Fibroblast of skin of left quadriceps (primary cell): ENCODE results near the gene NR2F1-AS1.
"Not testable (repeated sequence)": the region's sequence is repeated elsewhere in the genome, so short reads cannot be mapped to it uniquely, and the experiment has no call there.

Source experiments
- DNase-seq, 2 experiments: peaks; one replicate each; pipeline ENCODE4 v3.0.0-alpha.2; 2013; ENCODE audit warnings: low read depth in 2 of 2

Gene NR2F1-AS1

DNA sequence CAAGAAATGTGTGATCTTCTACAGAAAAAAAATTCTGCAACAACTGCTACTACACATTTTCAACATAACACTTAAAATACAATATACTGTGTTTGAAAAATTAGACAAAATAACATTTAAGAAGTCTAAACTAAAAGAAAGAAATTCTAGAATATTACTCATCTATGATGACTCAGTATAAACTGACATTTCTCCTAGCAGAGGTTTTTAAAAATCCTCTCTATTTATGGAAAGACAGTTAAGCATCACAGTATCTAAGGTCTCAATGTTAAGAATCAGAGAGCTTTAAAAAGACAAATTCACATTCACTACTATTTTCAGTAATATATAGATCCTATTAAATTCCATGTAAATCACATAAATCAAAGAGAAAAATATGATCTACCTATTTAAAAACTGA is 61.3 kb downstream of the NR2F1-AS1 start:
- no peak for DNase-seq

DNA sequence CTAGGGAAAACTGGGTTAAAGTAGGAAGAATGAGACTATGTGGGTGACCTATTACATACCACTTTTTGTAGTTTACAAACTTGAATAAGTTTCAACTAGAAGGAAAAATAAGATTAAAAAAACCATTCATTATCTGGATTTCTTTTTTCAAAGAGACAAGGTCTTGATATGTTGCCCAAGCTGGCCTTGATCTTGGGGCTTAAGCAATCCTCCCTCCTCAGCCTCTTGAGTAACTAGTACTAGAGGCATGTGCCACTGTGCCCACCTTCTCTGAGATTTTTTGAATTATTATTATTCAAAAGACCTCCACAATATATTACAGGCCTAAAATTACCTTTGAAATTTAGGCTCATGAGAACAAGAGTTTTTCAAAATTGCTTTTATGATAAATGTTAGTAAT is 63.2 kb downstream of the NR2F1-AS1 start:
- no peak for DNase-seq

DNA sequence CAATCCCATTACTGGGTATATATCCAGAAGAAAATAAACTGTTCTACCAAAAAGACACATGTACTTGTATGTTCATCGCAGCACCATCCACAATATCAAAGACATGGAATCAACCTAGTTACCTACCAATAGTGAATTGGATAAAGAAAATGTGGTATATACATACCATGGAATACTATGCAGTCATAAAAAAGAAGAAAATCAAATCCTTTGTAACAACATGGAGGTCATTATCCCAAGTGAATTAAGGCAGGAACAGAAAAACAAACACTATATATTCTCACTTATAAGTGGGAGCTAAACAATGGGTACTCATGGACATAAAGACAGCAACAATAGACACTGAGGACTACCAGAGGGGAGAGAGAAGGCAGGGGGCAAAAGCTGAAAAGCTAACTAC is 67.7 kb downstream of the NR2F1-AS1 start:
- DNase-seq = no peak

DNA sequence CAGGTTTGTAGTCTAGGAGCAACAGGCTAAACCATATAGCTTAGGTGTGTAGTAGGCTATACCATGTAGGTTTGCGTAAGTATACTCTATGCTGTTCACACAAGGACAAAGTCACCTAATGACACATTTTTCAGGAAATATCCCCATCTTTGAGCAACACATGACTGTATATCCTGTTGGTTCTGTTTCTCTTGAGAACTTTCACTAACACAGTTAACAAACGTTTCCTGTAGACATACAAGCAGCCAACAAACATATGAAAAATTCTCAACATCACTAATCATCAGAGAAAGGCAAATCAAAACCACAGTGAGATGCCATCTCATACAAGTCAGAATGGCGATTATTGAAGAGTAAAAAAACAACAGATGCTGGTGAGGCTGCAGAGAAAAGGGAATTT is 68.2 kb downstream of the NR2F1-AS1 start:
- peak; percentile 53 to 58 for DNase-seq

DNA sequence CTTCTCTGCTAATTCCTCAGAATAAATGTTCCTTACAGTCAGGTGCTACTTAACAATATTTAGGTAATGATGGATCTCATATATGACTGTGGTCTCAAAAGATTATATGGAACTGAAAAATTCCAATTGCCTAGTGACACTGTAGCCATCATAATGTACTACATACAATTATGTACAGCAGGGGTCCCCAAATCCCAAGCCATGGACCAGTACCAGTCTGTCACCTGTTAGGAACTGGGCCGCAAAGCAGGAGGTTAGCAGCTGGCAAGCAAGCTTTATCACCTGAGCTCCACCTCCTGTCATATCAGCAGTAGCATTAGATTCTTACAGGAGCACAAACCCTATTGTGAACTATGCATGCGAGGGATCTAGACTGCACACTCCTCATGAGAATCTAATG is 69.6 kb downstream of the NR2F1-AS1 start:
- DNase-seq = no peak

DNA sequence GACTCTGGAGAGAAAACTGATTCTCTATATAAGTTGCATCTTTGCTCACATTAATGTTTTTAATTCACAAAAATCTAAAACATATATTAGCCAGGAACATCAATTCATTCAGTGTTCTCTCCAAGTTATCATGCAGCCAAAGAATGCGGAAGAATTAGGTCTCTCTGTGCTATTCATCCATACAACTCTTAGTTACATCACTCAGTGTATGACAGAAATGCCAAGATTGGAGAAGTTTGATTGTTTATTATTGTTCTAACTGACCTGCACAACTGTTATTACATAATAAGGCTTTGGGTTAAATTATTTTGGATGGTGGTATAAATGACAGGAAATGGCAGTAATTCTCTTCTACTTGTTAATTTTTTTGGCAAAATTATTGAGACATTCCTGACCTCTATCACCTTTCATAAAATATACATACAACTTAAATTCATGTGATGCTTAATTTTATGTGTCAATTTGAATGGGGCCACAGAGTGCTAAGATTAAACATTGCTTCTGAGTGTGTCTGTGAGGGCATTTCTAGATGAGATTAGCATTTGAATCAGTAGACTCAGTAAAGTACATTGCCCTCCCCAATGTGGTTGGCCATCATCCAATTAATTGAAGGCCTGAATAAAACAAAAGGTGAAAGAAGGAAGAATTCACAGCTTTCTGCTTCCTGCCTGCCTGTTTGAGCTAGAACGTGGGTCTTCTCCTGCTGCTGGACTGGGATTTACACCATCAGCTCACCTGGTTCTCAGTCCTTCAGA is 70.2 kb downstream of the NR2F1-AS1 start:
- no peak for DNase-seq

DNA sequence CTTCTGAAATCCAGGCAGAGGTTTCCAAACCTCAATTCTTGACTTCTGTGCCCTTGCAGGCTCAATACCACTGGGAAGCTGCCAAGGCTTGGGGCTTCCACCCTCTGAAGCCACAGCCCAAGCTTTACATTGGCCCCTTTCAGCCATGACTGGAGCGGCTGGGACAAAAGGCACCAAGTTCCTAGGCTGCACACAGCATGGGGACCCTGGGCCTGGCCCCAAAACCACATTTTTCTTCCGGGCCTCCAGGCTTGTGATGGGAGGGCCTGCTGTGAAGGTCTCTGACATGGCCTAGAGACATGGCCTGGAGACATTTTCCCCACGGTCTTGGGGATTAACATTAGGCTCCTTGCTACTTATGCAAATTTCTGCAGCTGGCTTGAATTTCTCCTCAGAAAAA is 75.5 kb downstream of the NR2F1-AS1 start:
- not testable (repeated sequence) for DNase-seq

DNA sequence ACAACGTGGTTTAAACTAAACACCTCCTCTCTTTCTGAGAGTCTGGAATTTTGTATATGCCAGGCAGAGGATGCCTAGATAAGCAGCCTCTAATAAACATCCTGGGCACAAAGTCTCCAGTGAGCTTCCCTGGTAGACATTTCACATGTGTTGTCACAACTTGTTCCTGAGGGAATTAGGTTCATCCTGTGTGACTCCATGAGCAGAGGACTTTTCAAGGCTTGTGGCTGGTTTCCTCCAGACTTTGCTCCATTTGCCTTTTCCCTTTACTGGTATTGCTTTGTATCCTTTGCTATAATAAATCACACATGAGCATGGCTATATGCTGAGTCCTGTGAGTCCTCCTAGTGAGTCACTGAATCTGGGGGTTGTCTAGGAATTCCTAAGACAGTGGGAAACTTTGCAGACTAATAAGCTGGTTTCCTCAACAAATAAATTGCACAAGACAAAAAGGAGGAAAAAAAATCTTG is 77.4 kb downstream of the NR2F1-AS1 start:
- peak; percentile 86 to 88 for DNase-seq

DNA sequence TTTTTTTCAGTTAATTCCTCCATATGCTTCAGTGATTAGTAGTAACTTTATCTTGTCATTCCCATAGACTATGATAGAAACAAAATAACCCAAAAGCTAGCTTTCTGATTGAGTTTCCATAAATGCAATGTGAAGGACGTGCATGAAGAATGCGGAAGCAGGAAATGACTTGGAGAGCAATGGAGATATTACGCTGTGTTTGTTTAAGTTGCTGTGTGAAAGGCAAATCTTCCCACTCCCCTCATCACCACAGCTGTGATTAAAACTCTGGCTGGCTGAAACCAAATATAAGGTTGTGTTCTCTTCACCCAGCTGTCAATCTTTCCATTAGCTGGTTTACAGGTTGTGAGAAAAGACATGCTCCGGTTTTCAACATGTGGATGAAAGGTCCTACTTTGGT is 83.9 kb downstream of the NR2F1-AS1 start:
- DNase-seq = no peak

DNA sequence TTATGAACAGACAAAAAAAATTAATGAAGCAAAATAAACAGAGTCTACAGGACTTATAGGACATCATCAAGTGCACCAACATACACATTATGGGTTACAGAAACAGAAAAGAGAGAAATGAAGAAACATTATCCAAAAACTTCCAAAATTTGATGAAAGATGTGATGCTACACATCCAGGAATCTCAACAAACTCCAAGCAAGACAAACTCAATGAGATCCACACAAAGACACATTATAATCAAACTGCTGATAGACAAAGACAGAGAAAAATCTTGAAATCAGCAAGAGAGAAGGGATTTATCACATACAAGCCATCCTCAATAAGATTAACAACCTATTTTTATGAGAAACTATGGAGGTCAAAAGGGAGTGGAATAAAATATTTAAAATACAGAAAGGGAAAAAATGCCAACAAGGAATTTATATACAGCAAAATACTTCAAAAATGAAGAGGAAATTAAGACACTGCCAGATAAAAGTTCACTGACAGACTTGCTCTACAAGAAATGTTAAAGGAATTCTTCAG is 101.0 kb downstream of the NR2F1-AS1 start:
- DNase-seq = no peak

DNA sequence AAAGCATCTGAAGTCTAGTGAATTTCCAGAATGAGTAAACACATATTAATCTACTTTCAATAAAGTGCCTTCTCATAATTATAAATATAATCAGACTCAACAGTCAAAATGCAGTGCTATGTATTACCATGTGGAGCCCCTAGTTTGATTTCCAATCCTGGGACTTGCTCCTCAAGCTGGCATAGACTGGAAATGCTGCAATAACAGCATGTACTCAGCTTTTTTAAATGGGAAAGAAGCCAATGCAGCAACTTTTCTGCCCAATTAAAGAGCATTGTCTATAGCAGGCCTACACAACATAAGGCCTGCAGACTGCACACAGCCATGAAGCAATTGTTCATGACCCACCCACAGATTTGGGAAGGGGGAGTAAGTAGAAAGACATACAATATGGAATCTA is 103.2 kb downstream of the NR2F1-AS1 start:
- DNase-seq = no peak

DNA sequence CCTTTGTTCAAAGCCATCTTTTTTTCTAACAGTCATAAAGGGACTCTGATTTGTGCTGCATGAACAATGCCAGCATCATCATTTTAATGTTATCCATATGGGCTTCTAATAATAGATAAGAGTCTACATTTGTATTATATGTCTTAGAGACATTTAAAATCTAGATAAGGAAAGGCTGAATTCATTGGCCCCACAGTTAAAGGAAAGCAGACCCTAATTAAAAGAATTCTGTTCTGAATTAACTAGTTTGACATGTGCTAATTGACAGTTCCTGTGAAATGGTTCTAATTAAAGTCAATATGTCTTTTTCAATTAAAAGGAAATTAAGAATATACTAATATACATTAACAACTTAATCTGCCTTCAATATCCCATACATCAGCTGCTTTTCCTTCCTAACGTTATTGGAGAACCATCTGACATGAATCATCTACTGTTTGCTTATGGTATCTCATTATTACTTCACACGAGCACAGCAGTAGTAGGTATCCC is 104.7 kb downstream of the NR2F1-AS1 start:
- DNase-seq = no peak

DNA sequence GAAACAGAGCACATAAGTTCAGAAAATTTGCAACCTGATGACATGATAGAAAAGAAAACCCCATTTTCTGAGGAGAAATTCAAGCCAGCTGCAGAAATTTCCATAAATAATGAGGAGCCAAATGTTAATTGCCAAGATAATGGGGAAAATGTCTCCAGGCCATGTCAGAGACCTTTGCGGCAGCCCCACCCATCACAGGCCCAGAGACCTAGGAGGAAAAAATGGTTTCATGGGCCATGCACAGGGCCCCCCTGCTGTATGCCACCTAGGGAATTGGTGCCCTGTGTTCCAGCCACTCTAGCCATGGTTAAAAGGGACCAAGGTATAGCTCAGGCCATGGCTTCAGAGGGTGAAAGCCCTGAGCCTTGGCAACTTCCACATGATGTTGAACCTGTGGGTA is 118.1 kb downstream of the NR2F1-AS1 start:
- DNase-seq = no peak

DNA sequence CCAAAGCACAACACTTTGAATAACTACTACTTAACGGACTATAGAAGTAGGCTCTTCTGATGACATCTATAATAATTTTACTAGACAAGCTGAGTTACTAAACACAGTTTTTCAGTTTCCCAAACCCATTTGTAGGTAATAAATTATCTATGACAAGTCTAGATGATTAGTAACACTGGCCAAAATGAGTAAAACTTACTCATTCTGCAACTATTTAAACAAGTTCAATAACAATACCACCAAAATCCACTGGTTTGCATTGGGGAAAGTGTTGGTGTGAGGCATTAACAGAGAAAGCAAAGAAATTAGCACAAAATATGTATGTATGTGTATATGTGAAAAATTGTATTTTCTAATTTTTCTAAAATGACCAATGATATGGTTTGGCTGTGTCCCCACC is 119.3 kb downstream of the NR2F1-AS1 start:
- no peak for DNase-seq

DNA sequence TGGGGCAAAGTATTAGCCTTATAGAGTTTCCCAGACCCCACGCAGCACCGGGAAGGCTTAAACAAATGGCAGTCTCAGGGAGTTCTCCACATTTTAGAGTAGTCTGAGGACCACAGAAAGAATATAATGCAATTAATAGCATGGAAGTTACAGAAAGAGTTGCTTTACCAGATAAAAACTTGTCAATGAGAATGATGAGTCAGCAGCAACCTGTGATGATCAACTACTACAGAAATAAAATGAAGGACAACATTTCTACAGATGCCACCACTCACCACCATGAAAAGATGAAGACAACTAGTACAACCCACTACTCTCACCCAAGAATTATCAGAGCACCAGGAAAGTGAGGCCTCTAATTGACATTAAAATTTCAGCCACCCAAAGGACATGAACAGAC is 120.7 kb downstream of the NR2F1-AS1 start:
- no peak for DNase-seq

DNA sequence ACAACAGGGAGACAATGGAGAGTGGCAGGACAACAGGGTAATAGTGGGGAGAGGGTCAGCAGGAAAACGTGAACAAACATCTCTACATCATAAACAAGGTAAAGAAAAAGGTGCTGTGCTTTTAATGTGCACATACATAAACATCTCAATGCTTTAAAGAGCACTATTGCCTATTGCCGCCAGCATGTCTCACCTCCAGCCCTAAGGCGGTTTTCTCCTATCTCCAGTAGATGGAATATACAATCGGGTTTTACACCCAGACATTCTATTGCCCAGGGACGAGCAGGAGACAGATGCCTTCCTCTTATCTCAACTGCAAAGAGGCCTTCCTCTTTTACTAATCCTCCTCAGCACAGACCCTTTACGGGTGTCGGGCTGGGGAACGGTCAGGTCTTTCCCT is 124.2 kb downstream of the NR2F1-AS1 start:
- not testable (repeated sequence) for DNase-seq

DNA sequence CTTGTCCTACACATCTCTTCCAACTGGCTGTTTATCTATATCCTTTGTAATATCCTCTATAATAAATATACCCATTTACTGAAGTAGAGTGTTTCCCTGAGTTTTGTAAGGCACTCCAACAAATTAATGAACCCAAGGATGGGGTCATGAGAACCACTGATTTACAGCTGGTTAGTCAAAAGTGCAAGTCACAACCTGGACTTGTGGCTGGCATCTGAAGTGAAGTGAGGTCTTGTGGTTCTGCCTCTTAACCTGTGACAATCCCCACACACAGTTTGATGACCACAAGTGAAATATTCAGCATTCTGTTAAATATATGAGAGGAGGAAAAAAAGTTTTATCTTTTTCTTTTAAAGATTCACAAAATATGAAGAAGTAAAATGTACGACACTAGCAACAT is 126.1 kb downstream of the NR2F1-AS1 start:
- no peak for DNase-seq

DNA sequence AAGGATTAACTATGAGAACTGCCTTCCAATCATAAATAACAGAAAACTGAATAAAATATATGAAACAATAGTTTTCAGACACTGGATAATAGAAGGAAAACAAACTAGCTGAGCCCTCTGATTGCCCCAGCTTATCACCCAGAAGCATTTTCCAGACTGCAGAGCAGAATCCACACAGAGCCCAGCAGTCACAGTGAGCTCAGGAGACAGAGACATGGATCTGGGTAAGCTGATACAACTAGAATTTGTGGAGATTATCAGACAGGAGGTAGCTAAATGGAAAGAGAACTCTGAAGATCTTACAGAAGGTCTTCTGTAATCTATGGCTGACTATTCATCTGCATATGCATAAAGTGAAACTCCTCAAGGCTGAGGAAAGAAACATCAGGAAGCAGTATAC is 128.8 kb downstream of the NR2F1-AS1 start:
- no peak for DNase-seq

DNA sequence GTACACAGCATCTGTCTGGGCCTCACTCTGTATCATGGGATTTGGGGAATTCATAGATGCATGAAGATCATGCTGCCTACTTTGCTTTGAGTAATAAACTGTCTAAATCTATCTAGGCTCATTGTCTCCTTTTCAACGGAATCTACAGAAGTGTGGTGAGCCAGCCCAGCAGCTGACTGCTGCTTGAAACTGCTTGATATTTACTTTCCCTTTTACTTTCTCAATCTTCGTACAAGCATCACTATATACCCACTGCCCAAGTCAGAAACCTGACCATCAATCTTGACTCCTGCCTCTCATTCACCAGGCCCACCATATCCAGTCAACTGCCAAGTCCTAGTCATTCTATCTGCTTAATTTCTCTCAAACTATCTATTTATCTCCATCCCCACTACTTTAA is 142.9 kb downstream of the NR2F1-AS1 start:
- DNase-seq = no peak

DNA sequence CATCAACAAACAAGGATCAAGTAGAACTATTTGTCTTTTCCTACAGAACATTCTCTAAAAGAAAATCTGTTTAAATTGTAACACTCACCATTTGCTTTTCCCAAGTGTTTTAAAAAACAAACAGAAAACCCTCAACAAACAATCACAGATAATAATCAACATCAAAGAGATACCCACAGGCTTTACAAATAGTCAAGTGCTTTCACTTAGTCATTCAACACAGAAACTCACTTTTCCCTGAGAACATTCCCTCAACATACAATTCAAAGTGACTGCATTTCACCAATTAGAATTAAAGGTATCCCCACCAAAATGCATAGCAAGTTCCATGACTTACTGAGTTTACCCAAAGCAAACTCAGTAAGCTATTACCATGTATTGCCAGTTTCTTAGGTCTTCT is 144.9 kb downstream of the NR2F1-AS1 start:
- no peak for DNase-seq

DNA sequence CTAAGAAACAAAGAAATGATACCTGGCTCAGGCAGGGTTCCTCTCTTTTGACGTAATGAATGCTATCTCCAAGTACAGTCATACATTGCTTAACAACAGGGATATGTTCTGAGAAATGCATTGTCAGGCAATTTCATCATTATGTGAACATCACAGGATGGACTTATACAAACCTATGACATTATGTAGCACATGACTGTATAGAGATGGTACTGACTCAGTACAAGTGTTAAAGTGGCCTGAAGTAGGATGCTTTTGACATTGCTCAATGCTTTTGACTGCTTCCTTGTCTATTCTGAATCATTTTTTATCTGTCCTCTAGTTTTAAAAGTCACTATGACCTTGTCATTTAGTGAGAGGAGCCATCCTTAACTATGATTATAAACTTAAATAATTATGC is 147.6 kb downstream of the NR2F1-AS1 start:
- DNase-seq = peak; percentile 13 to 15

DNA sequence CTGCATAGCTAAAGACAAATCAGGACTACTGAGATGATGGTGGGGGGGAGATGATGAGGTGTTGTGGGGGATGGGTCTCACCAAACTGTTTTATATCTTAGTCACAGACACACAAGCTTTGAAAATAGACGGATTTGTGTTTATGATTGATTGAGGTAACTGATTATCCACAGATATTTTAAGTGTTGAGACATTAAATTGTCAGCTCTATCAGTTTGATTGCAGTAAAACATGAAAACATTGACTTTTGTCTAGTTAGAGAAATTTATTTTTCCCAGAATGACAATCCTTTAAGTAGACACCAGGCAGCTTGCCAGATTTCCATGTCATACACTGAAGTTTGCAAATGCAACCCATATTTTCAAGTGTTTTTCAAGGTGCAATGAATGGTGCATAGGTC is 149.8 kb downstream of the NR2F1-AS1 start:
- DNase-seq = no peak

DNA sequence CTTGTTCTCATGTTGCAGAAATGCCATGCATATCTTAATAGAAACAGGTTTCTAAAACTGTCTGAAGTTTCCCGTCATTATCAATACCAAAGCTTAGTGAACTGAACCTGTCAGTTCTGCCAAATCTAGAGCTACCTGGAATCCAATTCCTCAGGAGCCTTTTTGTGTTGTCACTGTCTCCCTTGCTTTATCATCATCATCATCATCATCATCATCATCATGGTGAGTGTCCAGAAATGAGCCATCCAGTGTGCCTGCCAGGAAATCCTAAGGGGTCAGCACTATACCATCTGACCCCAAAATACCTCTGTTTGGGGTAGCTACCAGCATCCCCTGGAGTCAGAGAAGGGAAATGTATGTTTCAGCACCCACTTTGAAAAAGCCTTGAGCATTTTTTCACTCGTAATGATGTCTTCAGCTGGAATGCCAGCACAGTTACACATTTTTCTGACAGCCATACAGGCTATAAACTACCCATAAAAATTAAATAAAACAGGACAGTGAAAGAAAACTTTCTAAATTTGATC is 150.3 kb downstream of the NR2F1-AS1 start:
- DNase-seq = no peak
